COLO829 (cell line): ENCODE measurements around the gene CALU.

Experiments
- DNase-seq: peaks from one replicate; pipeline ENCODE4 v3.0.0; 2012; ENCODE audit warnings: low spot score

CALU gene

GRCh38 chr7:128739048-128739962 is at the start of gene CALU:
Gene CALU (plus strand): TSS chr7:128739359. CDS start chr7:128748584, 9,225 bp downstream.
- peak; percentile 100 for DNase-seq

- no peak for DNase-seq
Observed at GRCh38 chr7:128691227-128691626, 47.9 kb upstream of the CALU start.

GRCh38 chr7:128692623-128693270 is 46.4 kb upstream of the CALU start:
- DNase-seq: no peak

- DNase-seq: no peak
Observed at GRCh38 chr7:128693373-128694015, 45.7 kb upstream of the CALU start.

GRCh38 chr7:128694738-128695137 is 44.4 kb upstream of the CALU start:
- no peak for DNase-seq

GRCh38 chr7:128697302-128697905 is 41.8 kb upstream of the CALU start:
- DNase-seq: no peak

- no peak for DNase-seq
Observed at GRCh38 chr7:128699196-128699712, 39.9 kb upstream of the CALU start.

- DNase-seq: no peak
Observed at GRCh38 chr7:128699895-128700294, 39.3 kb upstream of the CALU start.

GRCh38 chr7:128701062-128701785 is 37.9 kb upstream of the CALU start:
- DNase-seq: no peak

- DNase-seq: no peak
Observed at GRCh38 chr7:128703609-128704241, 35.4 kb upstream of the CALU start.

GRCh38 chr7:128705891-128706333 is 33.2 kb upstream of the CALU start:
- DNase-seq: peak; percentile 95

GRCh38 chr7:128707752-128708151 is 31.4 kb upstream of the CALU start:
- DNase-seq: no peak

- no peak for DNase-seq
Observed at GRCh38 chr7:128708235-128708634, 30.9 kb upstream of the CALU start.

- no peak for DNase-seq
Observed at GRCh38 chr7:128708824-128709223, 30.3 kb upstream of the CALU start.

- DNase-seq: no peak
Observed at GRCh38 chr7:128710481-128710880, 28.7 kb upstream of the CALU start.

- DNase-seq: no peak
Observed at GRCh38 chr7:128713794-128714193, 25.4 kb upstream of the CALU start.

- DNase-seq: no peak
Observed at GRCh38 chr7:128714701-128715495, 24.3 kb upstream of the CALU start.

GRCh38 chr7:128718967-128719642 is 20.1 kb upstream of the CALU start:
- DNase-seq: no peak

GRCh38 chr7:128721376-128721775 is 17.8 kb upstream of the CALU start:
- DNase-seq: no peak
